HEK293T (cell line): ENCODE results near the gene KCNQ1.

Experiments used
- BHLHE40 ChIP-seq: fragments of 450-650 bp; IDR thresholded peaks from 2 replicates; pipeline ENCODE4 v1.6.1; 2016; ENCODE audit warnings: mild to moderate bottlenecking, moderate library complexity, borderline replicate concordance
- CTBP1 ChIP-seq: fragments of 450-650 bp; IDR thresholded peaks from 2 replicates; pipeline ENCODE4 v1.6.1; 2016; ENCODE audit warnings: borderline replicate concordance
- ELF4 ChIP-seq: fragments of 450-650 bp; IDR thresholded peaks from 2 replicates; pipeline ENCODE4 v1.6.1; 2017; ENCODE audit warnings: antibody characterized with exemption
- FOXA1 ChIP-seq: fragments of 450-650 bp; IDR thresholded peaks from 2 replicates; pipeline ENCODE4 v1.6.1; 2016; ENCODE audit warnings: mild to moderate bottlenecking
- FOXK2 ChIP-seq: fragments of 450-650 bp; IDR thresholded peaks from 2 replicates; pipeline ENCODE4 v1.6.1; 2016; ENCODE audit warnings: mild to moderate bottlenecking
- FOXM1 ChIP-seq: fragments of 450-650 bp; IDR thresholded peaks from 2 replicates; pipeline ENCODE4 v1.6.1; 2017; ENCODE audit warnings: mild to moderate bottlenecking, borderline replicate concordance
- HDGF ChIP-seq: fragments of 450-650 bp; IDR thresholded peaks from 2 replicates; pipeline ENCODE4 v1.6.1; 2017; ENCODE audit warnings: antibody characterized with exemption, borderline replicate concordance
- L3MBTL2 ChIP-seq: fragments of 450-650 bp; conservative IDR thresholded peaks from 2 replicates; pipeline ENCODE4 v1.6.1; 2016; ENCODE audit warnings: mild to moderate bottlenecking
- LEF1 ChIP-seq: fragments of 450-650 bp; IDR thresholded peaks from 2 replicates; pipeline ENCODE4 v1.6.1; 2017; ENCODE audit warnings: mild to moderate bottlenecking, borderline replicate concordance
- NFRKB ChIP-seq: fragments of 450-650 bp; IDR thresholded peaks from 2 replicates; pipeline ENCODE4 v1.6.1; 2016; ENCODE audit warnings: mild to moderate bottlenecking, moderate library complexity
- PKNOX1 ChIP-seq: fragments of 450-650 bp; IDR thresholded peaks from 2 replicates; pipeline ENCODE4 v1.6.1; 2016
- SP1 ChIP-seq: fragments of 450-650 bp; IDR thresholded peaks from 2 replicates; pipeline ENCODE4 v1.6.1; 2017
- SUZ12 ChIP-seq: fragments of 450-650 bp; IDR thresholded peaks from 2 replicates; pipeline ENCODE4 v1.6.1; 2016; ENCODE audit warnings: mild to moderate bottlenecking
- TARDBP ChIP-seq: fragments of 450-650 bp; IDR thresholded peaks from 2 replicates; pipeline ENCODE4 v1.6.1; 2016

DNA sequence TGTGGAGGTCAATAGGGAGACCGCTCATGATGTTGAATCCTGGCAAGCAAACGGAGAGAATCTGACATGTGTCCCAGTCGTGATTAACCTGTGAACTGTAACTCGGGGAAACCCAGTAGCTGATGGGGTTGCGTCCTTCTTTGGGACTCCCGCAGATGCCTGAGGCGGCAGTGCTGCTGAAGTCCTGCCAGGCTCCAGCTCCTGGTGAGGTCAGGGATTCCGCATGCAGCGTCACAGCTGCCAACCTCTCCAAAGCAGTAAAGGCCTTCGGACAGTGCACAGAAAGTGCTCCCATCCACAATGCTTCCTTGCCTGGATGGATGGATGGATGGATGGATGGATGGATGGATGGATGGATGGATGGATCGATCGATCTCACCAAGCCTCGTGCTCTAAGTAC is 13.5 kb downstream of the KCNQ1 start:
- no peak for TF ChIP-seq FOXK2
- TF ChIP-seq FOXM1 = no peak
- TF ChIP-seq HDGF = no peak
- TF ChIP-seq NFRKB = no peak
- TF ChIP-seq SUZ12 = no peak
- TF ChIP-seq CTBP1 = no peak
- no peak for TF ChIP-seq SP1
- TF ChIP-seq L3MBTL2 = no peak
- no peak for TF ChIP-seq TARDBP
- TF ChIP-seq BHLHE40 = no peak
- TF ChIP-seq LEF1 = no peak
- no peak for TF ChIP-seq FOXA1
- no peak for TF ChIP-seq ELF4
- TF ChIP-seq PKNOX1 = no peak
